Muscle layer of colon (tissue), 2 donors: ENCODE results near the gene APOBEC3F.
"Not testable (repeated sequence)": the region's sequence is repeated elsewhere in the genome, so short reads cannot be mapped to it uniquely, and the experiment has no call there.

Experiments used
- H3K27ac ChIP-seq: one replicate; pipeline ENCODE4 v1.7.0; 2013; ENCODE audit warnings: low read depth, mild to moderate bottlenecking, low read length, moderate library complexity
- H3K27me3 ChIP-seq, 2 donors: one replicate each; pipeline ENCODE4 v1.7.0; 2013; ENCODE audit warnings: low read length in 2 of 2, mild to moderate bottlenecking in 2 of 2; ENCODE audit not compliant: insufficient read depth in 2 of 2, control insufficient read depth in 1 of 2
- H3K36me3 ChIP-seq: one replicate; pipeline ENCODE4 v1.7.0; 2013; ENCODE audit warnings: mild to moderate bottlenecking, low read length; ENCODE audit not compliant: insufficient read depth
- H3K4me1 ChIP-seq: one replicate; pipeline ENCODE4 v1.7.0; 2013; ENCODE audit warnings: mild to moderate bottlenecking, low read length; ENCODE audit not compliant: insufficient read depth
- H3K4me3 ChIP-seq, 2 donors: one replicate each; pipeline ENCODE4 v1.7.0; 2013; ENCODE audit warnings: low read length in 2 of 2, low read depth in 1 of 2, mild to moderate bottlenecking in 1 of 2, moderate library complexity in 1 of 2
- H3K9ac ChIP-seq: one replicate; pipeline ENCODE4 v1.7.0; 2013; ENCODE audit warnings: low read length
- H3K9me3 ChIP-seq: one replicate; pipeline ENCODE4 v1.7.0; 2013; ENCODE audit warnings: mild to moderate bottlenecking, low read length
- donor health status: abdominal sarcoma.
- donor health status: Adenocarcinoma of cecum.

The APOBEC3F gene

GRCh38 chr22:39013942-39014722 lies 26.5 kb upstream of the APOBEC3F start, which contains the start of gene APOBEC3C:
TSS of gene APOBEC3C (plus strand) at chr22:39014257. CDS start at chr22:39014363, 106 bp downstream.
- Histone ChIP-seq H3K9ac (peak within 1 kb of the TSS; percentile 58), H3K4me3 (peak within 1 kb of the TSS; percentile 52 to 65), H3K9me3 (no peaks in the 10 kb centered on the region), H3K4me1 (peaks cover 10% of the 10 kb centered on the region), H3K27me3 (no peaks in the 10 kb centered on the region), H3K36me3 (no peaks in the 10 kb centered on the region), H3K27ac (peak within 1 kb of the TSS; percentile 74)

GRCh38 chr22:39014723-39015121 lies 25.9 kb upstream of the APOBEC3F start:
- H3K27me3 ChIP-seq, H3K36me3 ChIP-seq, H3K9me3 ChIP-seq: not testable (repeated sequence)
- Histone ChIP-seq H3K27ac (peak overlapping the region; percentile 74), H3K9ac (peak overlapping the region; percentile 58), H3K4me3 (peak overlapping the region; percentile 52 to 65), H3K4me1 (peaks cover 10% of the 10 kb centered on the region)

GRCh38 chr22:39016592-39016991 lies 24.1 kb upstream of the APOBEC3F start:
- Histone ChIP-seq H3K27ac (no peak overlapping the region), H3K36me3 (no peaks in the 10 kb centered on the region)

GRCh38 chr22:39017596-39018365 lies 22.9 kb upstream of the APOBEC3F start:
- Histone ChIP-seq H3K27ac (no peak overlapping the region), H3K4me1 (peaks cover 10% of the 10 kb centered on the region), H3K36me3 (no peaks in the 10 kb centered on the region)

More at GRCh38 chr22:39016592-39016991, 24.1 kb upstream of the APOBEC3F start:
- peaks cover 10% of the 10 kb centered on the region for H3K4me1 ChIP-seq
- no peak overlapping the region for H3K4me3 ChIP-seq
- no peaks in the 10 kb centered on the region for H3K27me3 ChIP-seq
- H3K9me3 ChIP-seq, result no peaks in the 10 kb centered on the region
- H3K9ac ChIP-seq, result no peak overlapping the region

GRCh38 chr22:39020021-39020651 lies 20.5 kb upstream of the APOBEC3F start:
- H3K27me3 ChIP-seq, H3K36me3 ChIP-seq, H3K27ac ChIP-seq, H3K9ac ChIP-seq, H3K9me3 ChIP-seq, H3K4me3 ChIP-seq, H3K4me1 ChIP-seq: not testable (repeated sequence)

More at GRCh38 chr22:39017596-39018365, 22.9 kb upstream of the APOBEC3F start:
- Histone ChIP-seq H3K9ac (no peak overlapping the region), H3K27me3 (no peaks in the 10 kb centered on the region), H3K9me3 (no peaks in the 10 kb centered on the region), H3K4me3 (no peak overlapping the region)

- Histone ChIP-seq H3K9ac (no peak overlapping the region), H3K27me3 (no peaks in the 10 kb centered on the region), H3K27ac (peak overlapping the region; percentile 1), H3K4me1 (no peaks in the 10 kb centered on the region), H3K36me3 (no peaks in the 10 kb centered on the region), H3K9me3 (no peaks in the 10 kb centered on the region), H3K4me3 (peak overlapping the region in 1 of 2 donors; percentile 9)
Observed at GRCh38 chr22:39021552-39022250, 19.0 kb upstream of the APOBEC3F start.

GRCh38 chr22:39024519-39025308 lies 15.9 kb upstream of the APOBEC3F start:
- Histone ChIP-seq H3K27me3 (no peaks in the 10 kb centered on the region), H3K27ac (no peak overlapping the region), H3K36me3 (no peaks in the 10 kb centered on the region), H3K9me3 (no peaks in the 10 kb centered on the region), H3K4me3 (no peak overlapping the region), H3K4me1 (no peaks in the 10 kb centered on the region), H3K9ac (no peak overlapping the region)

GRCh38 chr22:39026509-39027150 lies 14.0 kb upstream of the APOBEC3F start:
- H3K36me3 ChIP-seq, result no peaks in the 10 kb centered on the region
- H3K9ac ChIP-seq, result no peak overlapping the region
- H3K27me3 ChIP-seq, result no peaks in the 10 kb centered on the region
- no peak overlapping the region for H3K4me3 ChIP-seq
- no peaks in the 10 kb centered on the region for H3K9me3 ChIP-seq
- no peak overlapping the region for H3K27ac ChIP-seq
- H3K4me1 ChIP-seq, result no peaks in the 10 kb centered on the region

GRCh38 chr22:39027717-39028116 lies 12.9 kb upstream of the APOBEC3F start:
- H3K27ac ChIP-seq, result no peak overlapping the region

GRCh38 chr22:39028281-39028680 lies 12.4 kb upstream of the APOBEC3F start:
- H3K36me3 ChIP-seq, result no peaks in the 10 kb centered on the region
- no peak overlapping the region for H3K27ac ChIP-seq
- no peak overlapping the region for H3K9ac ChIP-seq

More at GRCh38 chr22:39027717-39028116, 12.9 kb upstream of the APOBEC3F start:
- no peaks in the 10 kb centered on the region for H3K9me3 ChIP-seq
- no peaks in the 10 kb centered on the region for H3K4me1 ChIP-seq
- H3K36me3 ChIP-seq, result no peaks in the 10 kb centered on the region
- no peak overlapping the region for H3K4me3 ChIP-seq
- H3K9ac ChIP-seq, result no peak overlapping the region
- H3K27me3 ChIP-seq, result no peaks in the 10 kb centered on the region

More at GRCh38 chr22:39028281-39028680, 12.4 kb upstream of the APOBEC3F start:
- no peaks in the 10 kb centered on the region for H3K27me3 ChIP-seq
- H3K9me3 ChIP-seq, result no peaks in the 10 kb centered on the region
- H3K4me3 ChIP-seq, result no peak overlapping the region
- no peaks in the 10 kb centered on the region for H3K4me1 ChIP-seq
